K562 (cell line): ENCODE data around the gene SPHK2. TPM values are rescaled to one million over a fixed set of nuclear protein-coding genes. Genes with fewer than 3 reads are reported as not detected.

Experiments
- ATF2 ChIP-seq: sonication (generic); formaldehyde crosslinking; IDR thresholded peaks from 2 replicates; pipeline ENCODE4 v1.8.1; 2022; ENCODE audit warnings: missing genetic modification reagents
- CAMTA2 ChIP-seq: fragments of 250-450 bp; sonication (Bioruptor Pico); conservative IDR thresholded peaks from 2 replicates; pipeline ENCODE4 v1.5.1; 2022
- CHD7 ChIP-seq: fragments of 200-600 bp; sonication (generic); IDR thresholded peaks from one replicate; pipeline ENCODE4 v1.6.1; 2012; ENCODE audit warnings: mild to moderate bottlenecking, low read depth, low read length, inconsistent platforms
- EP400 ChIP-seq: fragments of 450-650 bp; IDR thresholded peaks from 2 replicates; pipeline ENCODE4 v1.6.1; 2017; ENCODE audit warnings: antibody characterized with exemption, mild to moderate bottlenecking, moderate library complexity
- HLTF ChIP-seq: fragments of 450-650 bp; IDR thresholded peaks from 2 replicates; pipeline ENCODE4 v1.6.1; 2016
- NEUROD1 ChIP-seq: fragments of 150-350 bp; IDR thresholded peaks from 2 replicates; pipeline ENCODE4 v1.6.1; 2014; ENCODE audit warnings: borderline replicate concordance, low read length, low read depth; ENCODE audit not compliant: partially characterized antibody
- POLR2A ChIP-seq: fragments of 450-650 bp; conservative IDR thresholded peaks from 2 replicates; pipeline ENCODE4 v1.6.1; 2016
- SIX5 ChIP-seq, 2 experiments: IDR thresholded peaks; 2 replicates each; pipeline ENCODE4 v1.6.1; 2011; ENCODE audit warnings: low read length in 2 of 2, borderline replicate concordance in 1 of 2, low read depth in 1 of 2, mild to moderate bottlenecking in 1 of 2, moderate library complexity in 1 of 2; ENCODE audit not compliant: insufficient read depth in 1 of 2
- ZBTB33 ChIP-seq: sonication (generic); formaldehyde crosslinking; IDR thresholded peaks from 2 replicates; pipeline ENCODE4 v1.8.1; 2023; ENCODE audit warnings: mild to moderate bottlenecking, missing genetic modification reagents
- ZBTB34 ChIP-seq: fragments of 250-450 bp; sonication (Bioruptor Pico); IDR thresholded peaks from 2 replicates; pipeline ENCODE4 v1.8.0; 2021; ENCODE audit warnings: mild to moderate bottlenecking, moderate library complexity
- ZNF584 ChIP-seq: fragments of 200-800 bp; sonication (Bioruptor generic); IDR thresholded peaks from 2 replicates; pipeline ENCODE4 v1.6.1; 2016; ENCODE audit warnings: low read depth, mild to moderate bottlenecking, missing genetic modification characterization, missing compliant biosample characterization
- ZNF780A ChIP-seq: fragments of 250-450 bp; sonication (Bioruptor Pico); IDR thresholded peaks from 2 replicates; pipeline ENCODE4 v1.5.0; 2021; ENCODE audit warnings: mild to moderate bottlenecking
- polyA plus RNA-seq, 8 experiments: library from polyadenylated mRNA; depleted of rRNA in 4 of 8; stranded (reverse) in 5 of 8; unstranded in 3 of 8; fragments of >200 nt; fragmentation: Nextera tagmentation in 2 of 8; fragmentation: Illumina TruSeq in 1 of 8; extraction: Ambion mirVana in 2 of 8; extraction: Trizol in 1 of 8; gene quantifications; 2 replicates each; pipeline versions ENCODE4 v1.2.1 to v1.2.3, GENCODE V29; 2011 to 2014; ENCODE audit warnings: inconsistent platforms in 1 of 8, missing spikeins in 1 of 8
- total RNA-seq, 7 experiments: library from RNA; depleted of rRNA in 6 of 7; stranded (reverse); fragments of >200 nt in 6 of 7; fragmentation: Illumina TruSeq in 2 of 7; extraction: Trizol in 2 of 7; gene quantifications; 2 replicates each; pipeline versions ENCODE4 v1.2.1 to v1.2.3, GENCODE V29; 2011 to 2021; ENCODE audit warnings: low replicate concordance in 1 of 7

Gene SPHK2
- total and polyA plus RNA-seq, 9 of the 15 experiments (the other 6 are each of a cell fraction or from before 2014, with no cell fraction given): 0.10 to 15.2 (median 2.9) TPM

GRCh38 chr19:48624067-48624594, 4.8 kb downstream of the SPHK2 start (continued):
- TF ChIP-seq CHD7: no peak
- no peak; the same call in 1 of the 2 replicates for TF ChIP-seq ZBTB33
- TF ChIP-seq ATF2 (CRISPR knock-in tag): no peak
- no peak for TF ChIP-seq EP400
- TF ChIP-seq POLR2A: 0 out of 2 replicates have a peak, but pooled peaks have one; percentile 53
- no peak for TF ChIP-seq CAMTA2 (CRISPR knock-in tag)
- no peak for TF ChIP-seq NEUROD1
- no peak for TF ChIP-seq ZBTB34 (CRISPR knock-in tag)
- TF ChIP-seq HLTF: no peak
- no peak for TF ChIP-seq ZNF584 (CRISPR knock-in tag)
- peak; percentile 58 to 60; a peak in 2 of 4 replicates for TF ChIP-seq SIX5 (IDR thresholded peaks at IDR 0.05; ENCODE audit: borderline replicate concordance in 1 of 2, insufficient read depth in 1 of 2, low read depth in 1 of 2, low read length in 2 of 2)
- no peak for TF ChIP-seq ZNF780A
